Fibroblast of peridontal ligament (primary cell): ENCODE results near the gene MT3.

Experiments used
- DNase-seq: peaks from one replicate; pipeline ENCODE4 v3.0.0-alpha.2; 2010; ENCODE audit errors: extremely low read depth

Gene MT3

GRCh38 chr16:56589141-56590039 lies at the start of gene MT3:
MT3 (plus strand) TSS chr16:56589528; CDS start chr16:56589591, 63 bp downstream.
- no peak for DNase-seq

DNA sequence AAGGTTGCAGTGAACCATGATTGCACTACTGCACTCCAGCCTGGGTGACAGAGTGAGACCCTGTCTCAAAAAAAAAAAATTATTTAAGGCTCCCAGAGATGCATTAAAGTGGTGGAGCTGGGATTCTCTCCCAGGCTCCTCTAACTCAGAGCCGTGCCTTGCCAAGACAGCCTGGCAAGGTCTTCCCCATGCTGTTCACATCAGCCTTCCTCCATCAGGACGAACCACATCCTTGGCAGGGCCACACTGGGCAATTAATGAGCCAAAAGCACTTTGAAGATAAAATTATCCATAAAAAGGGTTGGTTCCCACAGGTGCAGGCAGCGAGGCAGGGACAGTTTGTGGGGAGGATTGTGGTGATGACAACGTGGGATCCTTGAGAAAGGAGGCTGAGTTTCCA lies 49.7 kb upstream of the MT3 start:
- no peak for DNase-seq

GRCh38 chr16:56542039-56542438 lies 47.3 kb upstream of the MT3 start:
- no peak for DNase-seq

DNA sequence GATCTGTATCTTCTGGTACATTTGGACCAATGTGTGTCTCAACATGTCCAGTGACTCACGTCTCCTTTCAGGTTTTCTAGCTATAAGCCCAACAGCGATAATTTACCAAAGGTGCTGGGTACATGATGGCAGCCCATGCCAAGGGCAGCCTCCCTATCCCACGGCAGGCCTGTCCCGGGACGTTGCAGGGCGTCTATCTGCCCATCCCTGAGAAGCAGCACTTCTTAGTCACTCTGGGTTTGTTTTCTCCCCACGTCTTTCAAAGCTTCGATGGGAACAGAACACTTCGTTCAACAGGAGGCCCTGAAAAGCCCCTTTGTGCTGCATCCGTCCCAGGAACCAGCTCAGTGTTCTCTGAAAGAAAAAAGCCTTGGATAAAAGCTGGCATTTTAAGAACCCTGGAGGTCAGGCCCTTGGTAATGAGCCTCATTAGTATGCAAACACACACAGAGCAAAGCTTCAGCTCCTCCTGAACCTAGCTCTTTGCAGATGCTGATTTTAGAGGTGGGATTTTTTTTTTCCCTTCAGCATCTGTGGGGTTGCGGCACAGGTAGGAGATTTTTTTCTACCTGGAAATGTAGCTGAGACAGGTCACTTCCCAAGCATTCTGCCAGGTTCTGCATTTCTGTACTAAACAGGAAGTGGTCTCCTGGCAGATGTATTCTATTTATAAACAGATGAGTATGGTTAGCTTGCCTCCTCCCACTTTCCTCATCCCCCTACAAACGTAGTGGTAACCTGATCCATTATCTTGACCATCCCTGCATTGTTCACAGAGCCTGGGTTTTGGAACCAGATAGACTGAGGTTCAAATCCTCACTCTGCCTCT lies 42.0 kb upstream of the MT3 start:
- peak; percentile 12 for DNase-seq

DNA sequence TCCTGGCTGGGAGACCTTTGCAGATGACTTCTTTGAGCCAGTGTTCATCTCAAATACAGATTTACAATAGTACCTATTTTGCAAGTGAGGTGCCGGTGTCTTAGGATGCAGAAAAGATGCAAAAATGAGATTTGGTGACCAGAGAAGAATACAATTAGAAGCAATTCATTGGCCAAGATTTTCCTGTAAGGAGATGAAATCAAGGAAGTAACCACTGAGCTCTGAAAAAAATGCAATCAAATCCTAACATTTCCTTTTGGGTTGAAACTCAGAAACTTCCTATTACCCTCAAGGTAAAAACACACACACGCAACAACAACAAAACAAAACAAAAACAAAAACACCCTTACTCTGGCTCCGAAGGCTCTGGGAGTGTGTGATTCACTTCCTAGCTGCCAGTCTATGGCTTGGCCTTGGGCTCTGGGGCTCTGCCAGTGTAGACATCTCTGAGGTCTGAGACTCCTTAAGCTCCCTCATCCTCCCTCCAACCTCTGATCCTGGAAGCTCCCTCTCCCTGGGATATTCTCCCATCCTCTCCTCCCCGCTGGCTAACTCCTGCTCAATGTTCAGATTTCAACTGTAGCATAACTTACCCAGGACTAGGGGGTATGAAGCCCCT lies 41.3 kb upstream of the MT3 start:
- no peak for DNase-seq

- no peak for DNase-seq
Measured at GRCh38 chr16:56549161-56549560, 40.2 kb upstream of the MT3 start.

DNA sequence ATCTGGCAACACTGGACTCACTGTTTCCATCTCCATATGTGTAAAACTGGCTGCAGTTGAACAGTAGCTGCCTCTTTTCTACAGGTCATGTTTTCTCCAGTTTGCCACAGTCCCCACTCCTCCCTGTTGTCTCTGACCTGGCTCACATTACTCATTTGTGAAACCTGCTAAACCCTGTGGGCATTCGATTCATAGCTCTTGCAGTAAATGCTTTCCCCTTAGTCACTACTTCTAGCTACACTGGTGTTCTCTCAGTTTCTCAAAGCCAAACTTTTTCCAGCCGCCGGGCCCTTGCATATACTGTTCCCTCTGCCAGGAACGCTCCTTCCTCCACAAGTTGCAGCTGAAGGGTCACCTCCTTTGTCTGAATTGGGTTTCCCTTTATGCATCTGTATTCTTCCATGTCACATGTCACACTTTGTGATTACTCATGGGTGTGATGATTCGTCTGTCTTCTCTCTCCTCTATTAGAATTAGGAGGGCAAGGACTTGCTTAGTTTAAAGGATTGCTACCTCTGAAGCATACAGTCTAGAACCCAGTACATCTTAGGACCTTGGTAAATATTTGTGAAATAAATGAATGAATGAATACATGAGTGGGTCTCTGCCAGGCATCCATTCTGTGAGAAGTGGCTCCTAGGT lies 39.5 kb upstream of the MT3 start:
- DNase-seq = peak; percentile 7

DNA sequence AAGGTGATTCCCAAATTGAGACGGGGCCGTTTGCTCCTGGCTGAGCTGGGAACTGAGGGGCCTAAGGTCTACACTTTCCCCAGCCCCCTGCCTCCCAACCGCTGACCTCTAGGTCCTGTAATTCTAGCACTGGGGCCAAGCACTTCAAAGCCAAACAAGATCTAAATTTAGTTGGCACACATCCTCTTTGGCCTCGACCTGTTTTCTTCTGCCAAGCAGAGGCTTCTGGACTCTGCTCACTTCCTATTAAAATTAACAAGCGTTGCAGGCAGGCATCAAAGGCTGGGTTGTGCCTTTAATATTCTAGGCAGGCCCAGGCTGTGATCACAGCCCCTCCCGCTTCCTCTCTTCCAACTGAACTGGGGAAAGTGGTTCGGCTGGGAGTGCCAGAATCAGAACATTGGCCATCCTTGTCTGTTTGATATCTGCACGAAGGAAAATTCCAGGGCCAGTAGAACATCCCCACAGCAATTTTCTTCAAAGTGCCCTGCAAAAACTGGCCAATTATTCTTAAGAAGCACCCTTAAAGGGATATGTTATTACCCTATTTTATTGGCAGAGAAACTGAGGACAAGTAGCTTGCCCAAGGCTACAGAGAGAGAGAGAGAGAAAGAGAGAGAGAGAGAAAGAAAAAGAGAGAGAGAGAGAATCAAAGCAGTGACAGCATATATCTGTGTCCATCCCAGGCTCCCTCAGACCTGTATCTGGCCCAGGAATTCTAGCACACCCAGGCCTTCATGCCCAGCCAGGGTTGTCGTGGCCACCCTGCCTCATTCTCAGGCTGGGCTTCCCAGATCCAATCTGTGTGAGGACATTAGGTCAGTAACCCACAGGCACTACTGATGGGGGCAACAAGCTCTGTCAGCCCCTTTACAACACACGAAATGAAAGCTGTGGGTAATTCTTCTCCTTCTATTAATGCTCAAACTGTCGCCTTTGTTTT lies 37.3 kb upstream of the MT3 start:
- DNase-seq = no peak

DNA sequence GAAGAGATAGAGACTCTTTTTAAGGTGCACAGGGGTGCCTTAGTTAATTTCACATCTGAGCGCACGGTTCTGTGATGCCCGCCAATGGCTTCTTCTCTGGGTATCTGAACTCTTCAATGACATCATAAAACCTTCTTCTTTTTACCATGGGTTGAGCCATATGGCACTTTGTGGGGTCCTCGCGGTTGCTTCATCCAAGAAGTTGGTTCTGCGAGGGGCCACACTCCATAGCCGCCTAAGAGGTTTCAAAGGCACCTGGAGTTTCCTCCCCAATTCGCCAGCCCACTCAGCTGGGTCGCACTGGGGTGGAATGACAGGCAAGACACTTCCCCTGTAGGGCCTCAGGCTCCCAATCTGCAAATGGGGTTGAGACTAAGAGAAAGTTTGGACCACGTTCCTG lies 34.9 kb upstream of the MT3 start:
- DNase-seq = no peak

DNA sequence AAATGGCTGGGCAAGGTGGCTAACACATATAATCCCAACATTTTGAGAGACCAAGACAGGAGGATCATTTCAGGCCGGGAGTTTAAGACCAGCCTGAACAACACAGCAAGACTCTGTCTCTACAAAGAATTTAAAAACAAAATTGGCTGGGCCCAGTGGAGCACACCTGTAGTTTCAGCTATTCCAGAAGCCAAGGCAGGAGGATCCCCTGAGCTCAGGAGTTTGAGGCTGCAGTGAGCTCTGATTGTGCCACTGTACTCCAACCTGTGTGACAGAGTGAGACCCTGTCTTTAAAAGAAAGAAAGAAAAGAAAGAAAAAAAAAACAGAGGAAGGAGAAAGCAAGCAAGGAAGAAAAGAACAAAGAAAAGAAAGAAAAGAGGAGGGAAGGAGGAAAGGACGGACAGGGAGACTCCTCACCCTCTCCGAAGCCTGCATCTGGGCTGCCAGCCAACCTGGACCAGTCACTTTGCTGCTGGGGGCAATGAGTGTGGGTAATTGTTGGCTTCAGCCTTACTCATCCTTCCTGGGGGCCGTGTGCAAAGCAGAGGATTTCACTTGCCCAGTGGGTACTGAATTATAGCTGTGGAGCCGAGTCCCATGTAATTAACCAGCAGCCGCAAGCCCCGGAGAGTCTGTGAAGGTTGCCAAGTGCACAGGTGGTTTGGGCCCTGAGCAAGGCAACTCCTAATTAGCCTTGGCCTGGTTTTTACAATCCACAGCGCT lies 31.1 kb upstream of the MT3 start:
- DNase-seq = peak; percentile 69

- DNase-seq = no peak
Measured at GRCh38 chr16:56559109-56559508, 30.2 kb upstream of the MT3 start.

- no peak for DNase-seq
Measured at GRCh38 chr16:56560447-56560846, 28.9 kb upstream of the MT3 start.

GRCh38 chr16:56561126-56561525 lies 28.2 kb upstream of the MT3 start:
- no peak for DNase-seq

DNA sequence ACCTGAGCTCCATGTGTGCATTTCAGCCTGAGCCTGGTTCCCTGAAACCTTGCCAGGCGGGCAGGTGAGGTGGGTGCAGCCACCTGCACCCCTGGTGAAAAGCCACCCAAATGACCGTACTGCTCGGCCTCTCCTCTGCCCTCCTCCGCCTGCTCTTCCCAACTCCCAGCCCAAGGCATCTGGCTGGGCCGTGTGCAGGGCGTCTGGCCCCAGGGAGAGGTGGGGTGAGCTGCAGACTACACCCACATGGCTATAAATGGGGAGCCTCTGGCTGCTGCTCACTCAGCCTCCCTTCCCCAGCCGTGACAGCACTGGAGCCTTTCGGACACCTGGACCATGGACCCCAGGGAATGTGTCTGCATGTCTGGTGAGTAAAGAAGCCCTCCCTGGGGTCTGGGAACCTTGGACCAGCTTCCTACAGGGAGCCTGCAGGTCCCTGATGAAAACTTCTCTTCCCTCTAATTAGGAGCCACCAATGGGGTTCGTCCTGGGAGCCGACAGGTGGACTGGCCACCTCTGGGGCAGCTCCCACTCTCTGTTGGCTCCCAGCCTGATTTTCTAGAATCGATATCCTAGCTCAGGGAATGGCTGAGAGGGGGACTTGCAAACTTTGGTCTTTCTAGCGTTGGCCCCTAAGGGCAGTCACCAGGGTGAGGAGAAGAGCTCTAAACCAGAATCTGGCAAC lies 24.4 kb upstream of the MT3 start, which contains the start of gene MT4:
MT4 (plus strand) TSS at position 281 of the 685 bp plus-strand sequence; CDS start at position 337, 56 bp downstream.
- no peak for DNase-seq

GRCh38 chr16:56569971-56570370 lies 19.4 kb upstream of the MT3 start:
- DNase-seq = no peak

DNA sequence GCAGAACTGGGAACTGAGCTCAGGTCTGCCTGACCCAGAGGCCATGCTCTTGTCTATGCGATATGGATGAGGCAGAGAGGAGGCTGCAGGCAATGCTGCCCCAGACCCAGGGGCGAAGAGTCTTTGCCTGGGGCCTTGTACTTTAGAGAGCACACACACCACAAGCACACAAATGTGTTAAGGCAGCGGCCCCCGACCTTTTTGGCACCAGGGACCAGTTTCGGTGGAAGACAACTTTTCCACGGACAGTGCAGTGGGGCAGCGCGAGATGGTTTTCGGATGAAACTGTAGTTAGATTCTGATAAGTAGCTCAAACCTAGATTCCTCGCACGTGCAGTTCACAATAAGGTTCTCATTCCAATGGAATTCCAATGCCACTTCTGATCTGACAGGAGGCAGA lies 17.8 kb upstream of the MT3 start:
- DNase-seq = no peak

- no peak for DNase-seq
Measured at GRCh38 chr16:56574625-56575024, 14.7 kb upstream of the MT3 start.

GRCh38 chr16:56576585-56577299 lies 12.6 kb upstream of the MT3 start:
- DNase-seq = peak; percentile 53

GRCh38 chr16:56577300-56577625 lies 12.1 kb upstream of the MT3 start:
- DNase-seq = no peak
